DOHH2 (cell line): Measurements from ENCODE around the gene EPS8.

Experiments
- H3F3A ChIP-seq: fragments of 200-600 bp; sonication (generic), shearing (Covaris generic); 2 replicates; pipeline ENCODE4 v1.6.0; 2016; ENCODE audit warnings: antibody characterized with exemption, mild to moderate bottlenecking; ENCODE audit not compliant: control insufficient read depth, insufficient read depth
- H3K27ac ChIP-seq: fragments of 200-600 bp; sonication (generic); 2 replicates; pipeline ENCODE4 v1.5.1; 2014; ENCODE audit warnings: low read depth, mild to moderate bottlenecking, low read length, moderate library complexity
- H3K27me3 ChIP-seq: fragments of 200-600 bp; sonication (generic); 2 replicates; pipeline ENCODE4 v1.6.1; 2014; ENCODE audit warnings: mild to moderate bottlenecking, low read length, mixed read lengths; ENCODE audit not compliant: control insufficient read depth
- H3K36me3 ChIP-seq: fragments of 200-600 bp; sonication (generic); 2 replicates; pipeline ENCODE4 v1.6.1; 2014; ENCODE audit warnings: mild to moderate bottlenecking, low read length, moderate library complexity, mixed read lengths; ENCODE audit not compliant: control insufficient read depth
- H3K4me1 ChIP-seq: fragments of 200-600 bp; sonication (generic); 2 replicates; pipeline ENCODE4 v1.6.1; 2014; ENCODE audit warnings: mild to moderate bottlenecking, low read length, mixed read lengths; ENCODE audit not compliant: control insufficient read depth
- H3K4me2 ChIP-seq: fragments of 200-600 bp; sonication (generic); 2 replicates; pipeline ENCODE4 v1.6.0; 2014; ENCODE audit warnings: mild to moderate bottlenecking, low read length, moderate library complexity
- H3K4me3 ChIP-seq: fragments of 200-600 bp; sonication (generic); 2 replicates; pipeline ENCODE4 v1.5.1; 2014; ENCODE audit warnings: mild to moderate bottlenecking, low read length, mixed read lengths
- H3K79me2 ChIP-seq: fragments of 200-600 bp; sonication (generic); 2 replicates; pipeline ENCODE4 v1.6.1; 2014; ENCODE audit warnings: mild to moderate bottlenecking, low read length, mixed read lengths; ENCODE audit not compliant: control insufficient read depth
- H3K9me2 ChIP-seq: fragments of 200-600 bp; sonication (generic); replicated peaks from 2 replicates; pipeline ENCODE4 v1.6.1; 2014; ENCODE audit warnings: mild to moderate bottlenecking, low read length, mixed read lengths; ENCODE audit not compliant: control insufficient read depth
- H3K9me3 ChIP-seq: fragments of 200-600 bp; sonication (generic); 2 replicates; pipeline ENCODE4 v1.6.1; 2014; ENCODE audit warnings: antibody characterized with exemption, low read length, mixed read lengths; ENCODE audit not compliant: control insufficient read depth, insufficient read depth
- H4K20me1 ChIP-seq: fragments of 200-600 bp; sonication (generic); 2 replicates; pipeline ENCODE4 v1.6.0; 2014; ENCODE audit warnings: low read depth, mild to moderate bottlenecking, antibody characterized with exemption, low read length, moderate library complexity; ENCODE audit not compliant: control insufficient read depth, insufficient read depth
- CTCF ChIP-seq: fragments of 200-600 bp; sonication (generic); IDR thresholded peaks from one replicate; pipeline ENCODE4 v1.5.1; 2014; ENCODE audit warnings: antibody characterized with exemption, mild to moderate bottlenecking, low read depth, low read length; ENCODE audit not compliant: poor library complexity, severe bottlenecking
- EZH2phosphoT487 ChIP-seq: fragments of 200-600 bp; sonication (generic); IDR thresholded peaks from 2 replicates; pipeline ENCODE4 v1.6.1; 2017; ENCODE audit warnings: borderline replicate concordance, mild to moderate bottlenecking, antibody characterized with exemption, low read length, moderate library complexity, mixed read lengths

The EPS8 gene

GRCh38 chr12:15787778-15788177 lies 1.4 kb downstream of the EPS8 start:
- peaks cover 46% of the 10 kb centered on the region for H3K27me3 ChIP-seq

GRCh38 chr12:15786772-15787171 lies 2.4 kb downstream of the EPS8 start:
- Histone ChIP-seq H3K4me2 (no peak overlapping the region), H3K36me3 (no peaks in the 10 kb centered on the region), H3K79me2 (no peaks in the 10 kb centered on the region), H3F3A (no peaks in the 10 kb centered on the region), H3K9me2 (no peaks in the 10 kb centered on the region), H3K27me3 (peaks cover 42% of the 10 kb centered on the region), H3K27ac (no peak overlapping the region), H3K4me1 (peaks cover 12% of the 10 kb centered on the region), H3K9me3 (no peaks in the 10 kb centered on the region), H3K4me3 (no peak overlapping the region), H4K20me1 (no peaks in the 10 kb centered on the region)
- TF ChIP-seq EZH2phosphoT487 (no peak), CTCF (no peak)

More at GRCh38 chr12:15787778-15788177, 1.4 kb downstream of the EPS8 start:
- Histone ChIP-seq H3K36me3 (no peaks in the 10 kb centered on the region), H3K27ac (no peak overlapping the region), H3K4me3 (no peak overlapping the region), H3K9me3 (no peaks in the 10 kb centered on the region), H3K4me1 (peaks cover 12% of the 10 kb centered on the region), H3F3A (no peaks in the 10 kb centered on the region), H4K20me1 (no peaks in the 10 kb centered on the region), H3K9me2 (no peaks in the 10 kb centered on the region), H3K4me2 (0 out of 2 replicates have a peak overlapping the region, but pooled peaks have one; percentile 74), H3K79me2 (no peaks in the 10 kb centered on the region)
- TF ChIP-seq CTCF (no peak), EZH2phosphoT487 (no peak)

- H3K27ac ChIP-seq, result no peak overlapping the region
- H3K79me2 ChIP-seq, result no peaks in the 10 kb centered on the region
- no peaks in the 10 kb centered on the region for H3K36me3 ChIP-seq
- no peaks in the 10 kb centered on the region for H3F3A ChIP-seq
- no peaks in the 10 kb centered on the region for H3K9me3 ChIP-seq
- no peak overlapping the region for H3K4me3 ChIP-seq
- H4K20me1 ChIP-seq, result no peaks in the 10 kb centered on the region
- no peak overlapping the region for H3K4me2 ChIP-seq
- TF ChIP-seq CTCF (no peak), EZH2phosphoT487 (no peak)
- H3K4me1 ChIP-seq, result peaks cover under 1% of the 10 kb centered on the region; the same call in 1 of the 2 replicates
- no peaks in the 10 kb centered on the region for H3K9me2 ChIP-seq
- peaks cover 23% of the 10 kb centered on the region for H3K27me3 ChIP-seq
Observed at GRCh38 chr12:15783288-15783687, 5.9 kb downstream of the EPS8 start.

GRCh38 chr12:15782667-15783066 lies 6.5 kb downstream of the EPS8 start:
- Histone ChIP-seq H3K36me3 (no peaks in the 10 kb centered on the region), H3K9me3 (no peaks in the 10 kb centered on the region), H3K79me2 (no peaks in the 10 kb centered on the region), H3K27me3 (peaks cover 16% of the 10 kb centered on the region), H3K27ac (no peak overlapping the region), H3F3A (no peaks in the 10 kb centered on the region), H3K9me2 (no peaks in the 10 kb centered on the region), H3K4me3 (no peak overlapping the region), H4K20me1 (no peaks in the 10 kb centered on the region), H3K4me2 (no peak overlapping the region), H3K4me1 (no peaks in the 10 kb centered on the region)
- TF ChIP-seq EZH2phosphoT487, result no peak
